ENCODE results near the gene SNCA.

Gene SNCA

DNA sequence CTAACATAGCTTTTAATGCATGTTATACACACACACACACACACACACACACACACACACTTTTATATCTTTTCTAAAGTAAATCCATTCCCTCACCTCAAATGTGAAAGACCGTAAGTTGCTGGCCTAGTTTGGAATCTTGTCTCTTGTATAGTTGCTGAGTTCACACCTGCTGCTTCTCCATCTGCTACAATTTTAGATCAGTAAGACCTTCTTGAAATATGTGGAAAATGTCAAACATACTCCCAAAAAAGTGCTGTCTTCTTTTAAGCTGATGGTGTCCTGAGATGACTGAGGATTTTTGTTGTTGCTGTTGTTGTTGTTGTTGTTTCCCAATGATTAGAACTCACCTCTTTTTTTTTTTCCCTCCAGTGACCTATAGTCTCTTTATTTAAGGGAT, 121.3 kb downstream of the SNCA start:
- no peak overlapping the region for H3K27ac ChIP-seq
- no peak for DNase-seq (ENCODE audit: low read depth, low spot score)

DNA sequence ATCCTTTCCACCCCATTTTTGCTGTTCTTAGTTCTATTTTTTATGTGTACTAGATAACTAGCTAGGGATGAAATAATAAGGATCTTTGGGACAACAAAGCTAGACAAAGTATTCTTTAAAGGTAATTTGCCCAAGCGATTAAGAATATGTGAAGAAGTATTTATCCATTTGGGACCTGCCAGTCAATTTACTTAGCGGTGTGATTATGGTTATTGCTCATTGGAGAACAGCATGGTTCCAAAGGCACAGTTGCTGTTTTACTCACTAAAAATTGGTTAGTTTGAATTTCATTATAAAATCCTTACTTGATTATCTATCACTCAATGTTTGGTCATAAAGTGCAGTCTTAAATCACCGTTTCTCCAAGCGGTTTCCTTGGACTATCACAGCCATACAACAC, 124.1 kb downstream of the SNCA start:
- no peak overlapping the region for H3K27ac ChIP-seq

GRCh38 chr4:89712141-89712540, 124.8 kb downstream of the SNCA start:
- H3K27ac ChIP-seq: no peak overlapping the region
- DNase-seq (ENCODE audit: low read depth, low spot score): no peak

More for the DNA sequence above, 124.1 kb downstream of the SNCA start:
- no peak for DNase-seq (ENCODE audit: low read depth, low spot score)

GRCh38 chr4:89708903-89709421, 128.0 kb downstream of the SNCA start:
- no peak overlapping the region for H3K27ac ChIP-seq
- no peak for DNase-seq (ENCODE audit: low read depth, low spot score)

GRCh38 chr4:89707467-89707866, 129.5 kb downstream of the SNCA start:
- H3K27ac ChIP-seq: no peak overlapping the region
- no peak for DNase-seq (ENCODE audit: low read depth, low spot score)

- H3K27ac ChIP-seq: no peak overlapping the region
- DNase-seq (ENCODE audit: low read depth, low spot score): no peak
These were observed 132.1 kb downstream of the SNCA start for GRCh38 chr4:89704651-89705395.

- no peak for DNase-seq (ENCODE audit: low read depth, low spot score)
- no peak overlapping the region for H3K27ac ChIP-seq
These were observed 133.0 kb downstream of the SNCA start for GRCh38 chr4:89703829-89704590.

- DNase-seq (ENCODE audit: low read depth, low spot score): no peak
- H3K27ac ChIP-seq: no peak overlapping the region
These were observed 136.1 kb downstream of the SNCA start for GRCh38 chr4:89700766-89701423.

GRCh38 chr4:89685690-89686089, 151.3 kb downstream of the SNCA start:
- no peak for DNase-seq (ENCODE audit: low read depth, low spot score)
- no peak overlapping the region for H3K27ac ChIP-seq

GRCh38 chr4:89685277-89685676, 151.7 kb downstream of the SNCA start:
- DNase-seq (ENCODE audit: low read depth, low spot score): no peak
- no peak overlapping the region for H3K27ac ChIP-seq

GRCh38 chr4:89684536-89684935, 152.4 kb downstream of the SNCA start:
- no peak for DNase-seq (ENCODE audit: low read depth, low spot score)
- H3K27ac ChIP-seq: no peak overlapping the region

GRCh38 chr4:89682808-89683207, 154.2 kb downstream of the SNCA start:
- DNase-seq (ENCODE audit: low read depth, low spot score): no peak
- no peak overlapping the region for H3K27ac ChIP-seq

DNA sequence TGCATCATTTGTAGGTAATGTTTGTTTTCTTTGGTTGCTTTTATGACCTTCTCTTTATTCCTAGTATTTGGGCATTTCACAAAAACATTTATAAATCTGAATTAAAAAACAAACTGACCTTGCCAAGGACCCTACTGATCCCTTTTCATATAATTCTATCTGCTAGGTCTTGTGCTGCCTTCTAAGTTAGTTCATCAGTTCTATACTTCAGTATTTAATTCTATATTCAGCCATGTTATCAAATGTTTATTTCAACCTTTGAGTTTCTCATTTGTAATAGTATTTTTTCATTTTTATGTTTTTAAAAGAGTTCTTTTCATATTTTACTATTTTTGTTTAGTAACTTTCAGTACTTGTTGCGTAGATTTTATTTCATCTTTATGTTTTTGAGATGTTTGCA, 155.3 kb downstream of the SNCA start:
- H3K27ac ChIP-seq: peak overlapping the region; percentile 76
- no peak for DNase-seq (ENCODE audit: low read depth, low spot score)

DNA sequence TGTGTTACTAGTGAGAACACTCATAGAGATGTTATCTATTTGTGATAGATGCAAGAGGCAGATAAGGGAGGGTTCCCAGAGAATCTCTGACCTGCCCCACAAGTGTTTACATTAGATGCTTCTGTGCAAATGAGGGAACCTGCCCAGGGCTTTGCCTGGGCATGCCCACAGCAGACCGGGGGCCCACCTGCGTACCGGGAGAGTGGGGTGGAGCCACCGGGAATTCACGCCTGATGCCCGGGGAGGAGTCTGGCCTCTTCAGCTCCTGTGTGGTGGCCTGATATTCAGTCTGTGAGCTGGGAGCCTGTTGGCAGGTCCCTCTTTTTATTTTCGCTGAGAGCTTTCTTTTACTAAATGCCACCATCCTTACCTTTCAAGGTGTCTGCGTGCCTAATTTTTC, 155.7 kb downstream of the SNCA start:
- peak; percentile 84 for DNase-seq (ENCODE audit: low read depth, low spot score)
- H3K27ac ChIP-seq: peak overlapping the region; percentile 76

- no peak for DNase-seq (ENCODE audit: low read depth, low spot score)
- no peak overlapping the region for H3K27ac ChIP-seq
These were observed 162.0 kb downstream of the SNCA start for GRCh38 chr4:89674876-89675459.
